LHCN-M2 (cell line): Measurements from ENCODE around the gene SPEN. TPM values are rescaled to one million over a fixed set of nuclear protein-coding genes. Genes with fewer than 3 reads are reported as not detected.
A peak's percentile ranks its signal among the peaks of the same experiment; 100 is the strongest.
"Not testable (repeated sequence)": the region's sequence is repeated elsewhere in the genome, so short reads cannot be mapped to it uniquely, and the experiment has no call there.

Source experiments
- DNase-seq: peaks from one replicate; pipeline ENCODE4 v3.0.0-alpha.2; 2012; ENCODE audit warnings: low read depth
- total RNA-seq: library from RNA; depleted of rRNA; stranded (reverse); fragments of >200 nt; gene quantifications from 2 replicates; pipeline ENCODE4 v1.2.3, GENCODE V29; 2014

Gene SPEN
- total RNA-seq, 1 experiment from 2014 or later: 7.7 TPM

DNA sequence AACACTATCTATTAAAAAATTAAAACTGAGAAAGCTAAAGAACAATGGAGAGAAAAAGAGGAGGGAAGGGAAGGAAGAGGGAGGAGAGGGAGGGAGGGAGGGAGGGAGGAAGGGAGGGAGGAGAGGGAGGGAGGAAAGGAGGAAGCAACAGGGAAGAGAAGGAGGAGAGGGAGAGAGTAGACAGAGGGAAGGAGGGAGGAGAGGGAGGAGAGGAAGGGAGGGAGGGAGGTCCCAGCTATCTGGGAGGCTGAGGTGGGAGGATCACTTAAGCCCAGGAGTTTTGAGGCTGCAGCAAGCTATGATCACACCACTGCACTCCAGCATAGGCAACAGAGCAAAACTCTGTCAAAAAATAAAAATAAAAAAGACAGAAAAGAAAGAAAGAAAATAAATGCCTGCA, 111.9 kb downstream of the SPEN start:
- no peak for DNase-seq

DNA sequence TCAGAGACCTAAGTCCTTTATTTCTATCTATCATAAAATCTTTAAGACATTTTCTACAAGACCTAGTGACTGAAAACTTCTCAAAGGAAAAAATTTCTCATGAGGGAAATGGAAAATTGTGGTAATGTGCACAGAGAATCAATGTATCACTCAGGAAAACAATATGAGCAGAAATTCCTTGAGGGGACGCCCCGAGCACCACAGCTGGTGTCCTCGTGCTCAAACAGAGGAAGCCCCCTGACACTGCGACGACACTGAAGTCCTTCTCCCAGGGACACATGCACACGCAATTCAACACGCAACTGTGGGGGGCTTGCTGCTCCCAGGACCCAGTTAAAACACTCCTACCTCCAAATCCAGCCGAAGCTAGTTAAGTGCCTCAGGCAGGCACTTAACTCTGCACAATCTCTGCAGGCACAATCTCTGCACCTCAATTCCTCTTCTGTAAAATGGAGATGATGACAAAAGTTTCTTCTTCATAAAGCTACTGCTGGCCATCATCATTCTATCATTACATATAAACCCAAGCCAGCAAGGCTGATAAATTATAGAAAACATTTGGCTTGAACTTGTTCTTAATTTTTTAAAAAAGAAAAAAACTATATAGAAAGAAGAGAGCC, 112.4 kb downstream of the SPEN start:
- DNase-seq: no peak

DNA sequence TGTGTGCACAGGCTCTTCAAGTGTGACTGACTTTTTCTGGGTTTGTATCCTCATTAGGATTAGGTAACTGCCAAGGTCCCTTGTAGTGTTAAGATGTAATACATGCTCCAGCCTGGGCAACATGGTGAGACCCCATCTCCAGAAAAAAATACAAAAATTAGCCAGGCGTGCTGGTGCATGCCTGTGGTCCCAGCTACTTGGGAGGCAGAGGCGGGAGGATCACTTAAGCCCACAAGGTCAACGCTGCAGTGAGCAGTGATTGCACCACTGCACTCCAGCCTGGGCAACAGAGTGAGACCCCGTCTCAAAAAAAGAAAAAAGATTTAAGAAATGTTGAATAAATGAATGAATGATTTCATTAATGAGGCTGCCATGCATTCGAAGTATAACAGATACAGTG, 113.3 kb downstream of the SPEN start:
- no peak for DNase-seq

DNA sequence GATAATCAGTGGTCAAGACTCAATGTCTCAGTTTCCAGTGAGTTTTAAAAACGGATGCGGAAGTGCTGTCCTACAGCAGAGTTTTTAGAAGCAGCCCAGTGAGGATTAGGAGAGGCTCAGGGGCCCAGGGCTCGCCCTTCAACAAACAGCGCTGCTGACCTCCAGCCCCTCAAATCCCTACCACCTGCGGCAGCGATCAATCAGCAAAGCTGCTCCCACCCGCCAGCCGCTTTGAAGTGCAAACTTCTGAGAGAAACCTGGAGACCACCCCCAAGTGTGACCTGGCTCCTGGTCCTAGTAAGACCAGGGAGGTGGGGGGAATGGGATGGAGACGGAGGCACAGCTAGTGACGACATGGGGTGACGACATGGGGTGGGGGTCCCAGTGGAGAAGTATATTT, 114.0 kb downstream of the SPEN start:
- DNase-seq: no peak

DNA sequence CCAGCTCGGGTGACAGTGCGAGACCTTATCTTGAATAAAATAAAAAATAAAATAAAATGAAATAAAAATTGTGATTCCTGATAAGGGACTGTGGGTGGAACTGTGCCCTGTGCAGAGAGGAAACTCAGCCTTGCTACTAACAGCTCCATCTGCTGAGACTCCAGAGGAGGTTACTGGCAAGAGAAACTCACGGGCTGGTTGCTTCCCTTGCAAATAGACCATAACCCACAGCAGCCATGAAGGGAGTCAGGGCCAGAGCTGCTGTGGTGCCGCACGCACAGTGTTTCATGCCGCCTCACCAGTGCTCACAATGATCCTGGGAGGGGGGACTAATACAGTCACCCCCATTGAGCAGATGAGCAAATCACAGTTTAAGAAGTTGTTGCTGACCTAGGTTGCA, 114.7 kb downstream of the SPEN start:
- no peak for DNase-seq

DNA sequence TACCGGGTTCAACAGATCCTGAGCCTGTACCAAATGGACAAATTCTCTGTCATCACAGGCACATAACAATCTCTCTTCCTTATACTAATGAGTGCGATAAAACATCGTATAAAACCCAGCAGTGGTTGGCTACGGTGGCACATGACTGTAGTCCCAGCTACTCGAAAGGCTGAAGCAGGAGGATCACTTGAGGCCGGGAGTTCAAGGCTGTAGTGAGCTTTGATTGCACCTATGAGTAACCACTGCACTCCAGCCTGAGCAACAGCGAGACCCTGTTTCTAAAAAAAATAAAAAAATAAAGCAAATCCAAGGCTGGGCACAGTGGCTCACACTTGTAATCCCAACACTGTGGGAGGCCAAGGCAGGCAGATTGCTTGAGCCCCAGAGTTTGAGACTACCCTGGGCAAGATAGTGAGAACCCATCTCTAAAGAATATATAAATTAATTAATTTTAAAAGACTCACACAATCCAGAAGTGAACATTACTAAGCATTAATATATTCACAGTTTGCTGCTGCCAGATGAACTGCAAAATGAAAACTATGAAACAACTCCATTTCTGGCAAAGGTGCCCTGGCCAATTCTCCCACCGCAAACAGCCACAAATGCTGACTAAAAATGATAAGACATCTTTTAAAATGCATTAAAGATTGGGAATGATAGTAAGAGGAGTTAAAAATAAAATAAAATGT, 115.3 kb downstream of the SPEN start:
- DNase-seq: no peak

DNA sequence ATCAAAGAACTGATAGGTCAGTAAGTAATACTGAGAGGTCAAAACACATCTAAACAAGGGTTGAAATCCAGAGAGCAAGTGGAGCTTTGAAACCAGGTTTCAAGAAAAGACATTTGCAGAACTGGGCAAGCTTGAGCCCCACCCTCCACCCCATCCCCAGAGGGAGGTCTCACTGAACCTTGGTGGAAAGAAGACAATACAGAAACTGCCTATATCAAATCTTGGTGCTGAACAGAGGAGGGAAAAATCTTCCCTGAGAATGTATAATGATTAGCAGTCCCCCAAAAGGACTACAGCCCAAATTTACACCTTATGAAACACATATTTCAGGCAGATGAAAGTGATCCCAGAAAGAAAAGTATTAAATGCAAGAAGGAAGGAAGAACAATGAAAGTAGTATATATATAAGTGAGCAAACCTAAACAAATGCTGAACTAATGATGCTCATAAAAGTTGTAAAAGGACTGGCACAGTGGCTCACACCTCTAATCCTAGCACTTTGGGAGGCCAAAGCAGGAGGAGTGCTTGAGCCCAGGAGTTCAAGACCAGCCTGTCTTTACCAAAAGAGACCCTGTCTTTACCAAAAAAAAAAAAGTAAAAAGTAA, 116.0 kb downstream of the SPEN start:
- no peak for DNase-seq

DNA sequence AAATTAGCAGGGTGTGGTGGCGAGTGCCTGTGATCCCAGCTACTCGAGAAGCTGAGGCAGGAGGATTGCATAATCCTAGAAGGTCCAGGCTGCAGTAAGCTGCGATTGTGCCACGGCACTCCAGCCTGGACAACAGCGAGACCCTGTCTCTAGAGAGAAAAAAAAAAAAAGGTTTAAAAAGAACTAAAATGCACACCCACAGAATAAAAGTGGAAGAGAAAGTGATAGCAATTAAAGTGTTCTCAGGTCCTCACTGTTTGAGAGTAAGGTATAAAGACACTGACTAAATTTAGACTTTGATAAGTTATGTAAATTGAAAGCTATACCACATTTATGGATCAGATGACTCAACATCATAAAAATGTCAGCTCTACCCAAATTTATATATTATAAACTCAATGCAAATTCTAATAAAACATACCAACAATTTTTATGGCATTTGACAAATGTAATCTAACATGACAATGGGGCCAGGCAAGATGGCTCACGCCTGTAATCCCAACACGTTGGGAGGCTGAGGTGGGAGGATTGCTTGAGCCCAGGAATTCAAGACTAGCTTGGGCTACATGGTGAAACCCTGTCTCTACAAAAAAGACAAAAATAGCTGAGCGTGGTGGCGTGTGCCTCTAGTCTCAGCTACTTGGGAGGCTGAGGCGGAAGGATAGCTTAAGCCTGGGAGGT, 116.6 kb downstream of the SPEN start:
- no peak for DNase-seq

DNA sequence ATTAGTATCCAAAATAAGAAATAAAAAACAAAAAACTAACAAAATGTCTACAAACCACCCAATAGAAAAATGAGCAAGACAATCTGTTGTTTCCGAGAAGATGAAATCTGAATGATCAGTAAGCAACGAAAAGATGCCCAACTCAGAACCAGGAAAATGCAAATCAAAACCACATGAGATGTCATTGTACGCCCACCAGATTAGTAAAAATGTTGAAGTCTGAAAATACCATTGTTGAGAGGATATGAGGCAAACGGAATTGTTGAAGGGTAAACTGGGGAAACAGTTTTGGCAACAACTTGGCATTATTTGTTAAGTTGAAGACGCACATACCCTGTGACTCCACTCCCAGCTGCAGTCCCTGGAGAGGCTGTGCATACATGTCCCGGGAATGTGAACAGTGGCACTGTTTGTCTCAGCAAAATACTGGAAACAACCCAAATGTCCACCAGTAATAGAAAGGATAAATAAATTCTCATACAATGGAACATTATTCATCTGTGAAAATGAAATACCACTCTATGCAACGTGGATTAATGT, 117.8 kb downstream of the SPEN start:
- peak; percentile 47 for DNase-seq

DNA sequence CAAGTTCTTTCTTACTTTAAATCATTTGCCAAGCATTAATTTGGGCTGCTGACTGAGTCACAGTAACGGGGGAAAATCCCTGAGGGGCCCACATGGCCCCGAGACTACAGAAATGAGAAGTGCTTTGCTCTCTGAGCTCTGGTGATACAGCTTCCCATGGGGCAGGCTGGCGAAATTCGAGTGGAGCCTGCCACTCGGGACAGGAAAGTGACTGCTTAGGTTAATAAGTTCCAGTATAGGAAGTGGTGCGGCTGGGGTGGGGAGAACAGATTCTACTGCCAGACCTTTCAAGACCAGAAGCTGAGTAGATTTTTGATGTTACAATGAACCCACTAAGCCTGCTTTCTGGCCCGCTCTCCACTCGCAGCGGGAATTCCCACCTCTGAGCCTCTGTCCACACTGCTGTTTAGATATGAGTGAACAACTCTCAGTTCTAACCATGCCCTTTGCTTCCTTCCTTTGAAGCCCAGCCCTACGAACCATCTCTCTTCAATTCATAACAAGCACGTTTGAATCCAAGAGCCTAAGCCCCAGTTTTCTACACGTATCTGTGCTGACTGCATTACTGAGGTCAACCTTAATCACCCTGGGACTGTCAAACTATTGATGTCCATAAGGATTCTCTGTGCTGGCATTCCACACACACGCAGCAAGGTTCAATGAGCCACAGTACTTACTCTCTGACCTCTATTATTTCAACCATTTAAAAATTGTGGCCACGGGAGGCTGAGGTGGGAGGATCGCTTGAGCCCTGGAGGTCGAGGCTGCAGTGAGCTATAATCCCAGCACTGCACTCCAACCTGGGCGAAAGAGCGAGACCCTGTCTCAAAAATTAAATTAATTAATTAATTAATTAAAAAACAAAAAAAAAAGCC, 118.8 kb downstream of the SPEN start:
- peak; percentile 35 for DNase-seq

DNA sequence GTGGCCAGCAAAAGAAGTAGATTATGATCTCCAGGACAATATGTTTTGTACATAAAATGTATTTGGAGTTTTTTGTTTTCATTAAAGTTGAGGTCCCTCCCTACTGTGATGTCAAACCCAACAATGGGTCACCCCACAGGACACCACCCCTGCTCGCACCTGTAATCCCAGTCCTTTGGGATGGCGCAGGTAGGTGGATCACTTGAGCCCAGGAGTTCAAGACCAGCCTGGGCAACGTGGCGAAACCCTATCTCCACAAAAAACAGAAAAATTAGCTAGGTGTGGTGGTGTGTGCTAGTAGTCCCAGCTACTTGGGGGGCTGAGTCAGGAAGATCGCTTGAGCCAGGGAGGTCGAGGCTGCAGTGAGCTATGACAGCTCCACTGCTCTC, 119.4 kb downstream of the SPEN start:
- no peak for DNase-seq

DNA sequence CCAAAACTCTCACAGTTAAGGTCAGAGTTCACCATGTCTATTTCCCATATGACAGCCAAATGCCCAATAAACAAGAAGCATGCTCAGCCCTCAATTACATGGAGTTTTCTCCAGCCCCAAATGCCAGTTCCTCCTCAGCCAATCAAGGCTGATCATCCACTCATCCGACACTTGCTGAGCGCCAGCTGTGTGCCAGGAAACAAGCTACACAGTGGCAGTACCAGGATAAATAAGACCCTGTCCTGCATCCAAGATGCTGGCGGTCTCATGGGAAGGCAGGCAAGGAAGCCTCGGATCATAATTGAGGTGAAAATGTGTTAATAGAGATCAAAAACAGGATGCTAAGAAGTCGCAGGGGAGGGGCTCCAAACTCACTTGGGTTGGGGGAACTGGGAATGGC, 120.7 kb downstream of the SPEN start:
- DNase-seq: no peak

DNA sequence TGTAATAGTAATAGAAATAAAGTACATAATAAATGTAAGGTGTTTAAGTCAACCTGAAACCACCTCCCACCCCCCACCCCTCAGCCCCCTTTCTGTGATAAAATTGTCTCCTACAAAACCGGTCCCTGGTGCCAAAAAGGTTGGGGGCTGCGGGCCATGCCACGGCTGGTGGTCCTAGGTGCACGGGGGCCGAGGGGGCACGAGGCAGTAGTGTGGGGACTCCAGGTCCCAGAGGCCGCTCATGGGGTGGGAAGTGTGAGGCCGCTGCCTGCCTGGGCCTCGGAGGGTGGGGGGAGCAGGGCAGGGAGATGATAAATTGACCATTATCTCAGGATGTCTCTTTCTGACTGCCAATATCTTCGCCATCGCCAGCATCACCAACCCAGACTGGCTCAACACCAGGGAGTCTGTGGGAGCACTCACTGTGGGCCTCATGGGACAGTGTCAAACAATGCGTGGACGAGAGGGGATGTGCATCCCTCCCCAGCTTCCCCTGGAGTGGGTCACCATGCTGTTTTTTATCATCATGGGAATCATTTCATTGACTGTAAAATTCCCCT, 121.9 kb downstream of the SPEN start:
- no peak for DNase-seq

DNA sequence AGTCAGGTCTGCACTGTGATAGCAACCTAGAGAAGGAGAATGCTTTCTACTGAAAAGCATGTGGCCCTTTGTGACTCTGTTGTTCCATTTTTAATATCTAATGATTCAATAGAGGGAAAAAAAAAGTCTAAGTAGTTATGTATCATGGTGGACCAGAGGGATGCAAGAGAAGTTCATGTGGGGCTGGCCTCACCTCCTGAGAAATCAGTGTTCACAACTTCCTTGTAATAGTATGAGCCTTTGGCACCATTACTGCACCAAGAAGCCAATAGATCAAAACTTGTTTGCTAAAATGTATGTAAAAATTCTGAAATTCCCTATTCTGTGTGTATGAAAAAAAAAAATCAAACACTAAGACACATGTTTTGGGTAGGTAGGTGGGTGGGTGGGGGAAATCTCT, 123.4 kb downstream of the SPEN start:
- no peak for DNase-seq

DNA sequence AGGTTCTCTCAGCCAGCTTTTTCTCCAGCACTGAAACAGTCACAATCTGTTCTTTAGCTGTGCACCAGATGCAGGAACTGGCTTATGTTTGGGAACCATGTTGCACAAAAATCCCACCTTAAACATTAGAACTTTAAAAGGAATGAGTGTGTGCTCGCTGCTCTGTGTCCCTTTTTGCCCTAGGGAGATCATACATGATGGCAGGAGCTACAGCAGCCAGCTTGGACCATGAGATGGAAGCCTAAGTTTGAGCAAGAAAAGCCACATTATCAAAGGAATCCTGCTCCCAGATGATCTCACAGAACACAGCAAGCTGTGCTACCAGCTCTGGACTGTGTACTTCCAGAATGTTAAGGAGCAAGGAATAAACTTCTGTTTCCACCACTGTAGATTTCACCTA, 124.9 kb downstream of the SPEN start:
- DNase-seq: no peak

DNA sequence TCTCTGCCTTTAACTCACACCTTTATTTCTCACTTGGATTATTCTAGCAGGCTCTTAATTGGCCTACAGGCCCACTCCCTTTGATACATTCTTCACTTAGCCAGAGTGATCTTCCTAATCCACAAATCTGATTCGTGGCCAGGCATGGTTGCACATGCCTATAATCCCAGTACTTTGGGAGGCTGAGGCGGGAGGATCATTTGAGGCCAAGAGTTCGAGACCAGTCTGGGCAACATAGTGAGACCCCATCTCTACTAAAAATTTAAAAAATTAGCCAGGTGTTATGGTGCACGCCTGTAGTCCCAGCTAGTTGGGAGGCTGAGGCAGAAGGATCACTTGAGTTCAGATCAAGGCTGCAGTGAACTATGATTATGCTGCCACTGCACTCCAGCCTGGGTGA, 126.3 kb downstream of the SPEN start:
- DNase-seq: no peak

DNA sequence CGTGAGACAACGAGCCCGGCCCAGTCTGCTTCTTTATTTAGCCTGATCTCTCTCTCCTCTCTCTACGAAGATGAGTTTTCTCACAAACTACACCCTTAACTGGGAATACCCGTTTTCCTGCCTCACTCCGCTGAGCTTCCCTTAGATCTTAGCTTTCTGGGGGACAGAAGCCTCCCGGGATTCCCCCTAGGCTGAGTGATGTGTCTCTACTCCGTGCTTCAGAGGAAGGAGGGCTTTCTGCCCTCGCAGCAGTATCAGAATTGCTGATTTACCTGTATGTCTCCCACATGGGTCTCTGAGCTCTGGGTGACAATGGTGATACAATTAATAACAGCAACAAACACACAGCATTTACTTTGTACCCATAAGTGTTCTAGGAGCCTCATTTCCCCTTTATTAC, 127.3 kb downstream of the SPEN start:
- DNase-seq: no peak

DNA sequence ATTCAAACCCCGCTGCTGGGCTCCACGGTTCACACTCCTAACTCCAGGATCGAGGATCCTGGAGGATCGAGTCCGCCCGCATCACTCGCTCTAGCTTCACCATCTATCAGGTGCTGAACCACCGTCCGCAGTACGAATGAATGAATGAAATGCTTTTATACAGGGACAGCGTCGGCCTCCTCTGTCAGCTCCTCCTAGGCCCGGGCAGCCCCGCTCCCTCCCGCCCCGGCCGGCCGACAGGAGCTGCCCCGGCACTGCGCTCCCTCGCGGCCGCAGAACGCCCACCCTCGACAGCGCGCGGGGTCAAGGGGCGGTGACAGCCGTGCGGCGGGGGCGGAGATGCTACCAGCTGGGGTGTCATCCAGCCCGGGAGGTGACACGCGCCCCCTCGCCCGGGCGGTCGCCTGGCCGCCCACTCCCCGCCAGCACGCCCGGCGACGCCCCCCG, 127.9 kb downstream of the SPEN start:
- DNase-seq: peak; percentile 60

DNA sequence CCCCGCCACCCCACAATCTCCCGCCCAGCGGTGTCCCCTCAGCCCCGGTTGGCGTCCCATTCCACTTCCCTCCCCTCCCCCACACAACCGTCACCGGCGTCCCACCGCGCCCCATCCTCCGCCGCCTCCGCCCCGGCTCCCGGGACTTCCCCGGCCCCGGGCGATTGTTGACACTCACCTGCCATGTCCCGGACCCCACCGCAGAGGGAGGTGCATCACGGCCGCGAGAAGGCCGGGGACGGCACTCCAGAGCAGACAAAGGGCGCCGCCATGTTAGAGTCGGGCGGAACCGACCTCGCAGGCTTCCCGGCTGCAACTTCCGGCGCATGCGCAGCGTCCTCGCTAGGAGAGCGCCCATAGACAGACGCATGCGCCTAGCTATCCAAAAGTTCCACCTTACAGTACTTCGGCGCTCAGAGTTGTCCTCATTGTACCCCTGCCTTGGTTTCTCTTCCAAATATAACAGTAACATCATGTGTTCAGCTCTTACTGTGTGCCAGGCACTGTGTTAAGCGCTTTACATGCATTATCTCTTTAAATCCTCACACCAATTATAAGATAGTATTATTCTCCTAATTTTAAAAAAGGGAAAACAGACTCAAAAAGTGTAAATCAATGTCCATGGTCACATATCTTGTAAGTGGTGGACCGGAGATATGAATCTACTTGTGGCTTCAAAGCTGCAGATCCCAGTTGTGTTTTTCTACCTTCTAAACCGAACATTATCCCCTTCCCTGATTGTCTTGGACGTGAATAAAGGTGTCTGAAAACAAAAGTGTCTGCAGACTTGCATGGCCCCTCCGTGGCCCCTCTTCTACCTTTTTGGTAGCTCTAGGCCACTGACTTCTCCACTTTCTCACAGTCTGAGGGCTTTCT, 128.5 kb downstream of the SPEN start, which contains the start of gene ZBTB17:
TSS of gene ZBTB17 (minus strand) at position 297 of the 876 bp plus-strand sequence. CDS start 27,606 bp downstream, outside the sequence.
- peak; percentile 88 for DNase-seq

DNA sequence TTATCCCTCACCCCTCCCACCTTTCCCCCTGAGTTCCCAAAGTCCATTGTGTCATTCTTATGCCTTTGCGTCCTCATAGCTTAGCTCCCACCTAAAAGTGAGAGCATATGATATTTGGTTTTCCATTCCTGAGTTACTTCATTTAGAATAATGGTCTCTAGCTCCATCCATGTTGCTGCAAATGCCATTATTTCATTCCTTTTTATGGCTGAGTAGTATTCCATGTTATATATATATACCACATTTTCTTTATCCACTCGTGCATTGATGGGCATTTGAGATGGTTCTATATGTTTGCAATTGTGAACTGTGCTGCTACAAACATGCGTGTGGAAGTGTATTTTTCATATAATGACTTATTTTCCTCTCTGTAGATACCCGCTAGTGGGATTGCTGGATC, 130.4 kb downstream of the SPEN start:
- DNase-seq: not testable (repeated sequence)
